ENCODE measurements around the gene DNAAF5. TPM values are rescaled to one million over a fixed set of nuclear protein-coding genes. Genes with fewer than 3 reads are reported as not detected.

DNAAF5 gene
- total and polyA plus RNA-seq, 7 experiments from 2014 or later: 4.0 to 25.7 (median 13.4) TPM

DNA sequence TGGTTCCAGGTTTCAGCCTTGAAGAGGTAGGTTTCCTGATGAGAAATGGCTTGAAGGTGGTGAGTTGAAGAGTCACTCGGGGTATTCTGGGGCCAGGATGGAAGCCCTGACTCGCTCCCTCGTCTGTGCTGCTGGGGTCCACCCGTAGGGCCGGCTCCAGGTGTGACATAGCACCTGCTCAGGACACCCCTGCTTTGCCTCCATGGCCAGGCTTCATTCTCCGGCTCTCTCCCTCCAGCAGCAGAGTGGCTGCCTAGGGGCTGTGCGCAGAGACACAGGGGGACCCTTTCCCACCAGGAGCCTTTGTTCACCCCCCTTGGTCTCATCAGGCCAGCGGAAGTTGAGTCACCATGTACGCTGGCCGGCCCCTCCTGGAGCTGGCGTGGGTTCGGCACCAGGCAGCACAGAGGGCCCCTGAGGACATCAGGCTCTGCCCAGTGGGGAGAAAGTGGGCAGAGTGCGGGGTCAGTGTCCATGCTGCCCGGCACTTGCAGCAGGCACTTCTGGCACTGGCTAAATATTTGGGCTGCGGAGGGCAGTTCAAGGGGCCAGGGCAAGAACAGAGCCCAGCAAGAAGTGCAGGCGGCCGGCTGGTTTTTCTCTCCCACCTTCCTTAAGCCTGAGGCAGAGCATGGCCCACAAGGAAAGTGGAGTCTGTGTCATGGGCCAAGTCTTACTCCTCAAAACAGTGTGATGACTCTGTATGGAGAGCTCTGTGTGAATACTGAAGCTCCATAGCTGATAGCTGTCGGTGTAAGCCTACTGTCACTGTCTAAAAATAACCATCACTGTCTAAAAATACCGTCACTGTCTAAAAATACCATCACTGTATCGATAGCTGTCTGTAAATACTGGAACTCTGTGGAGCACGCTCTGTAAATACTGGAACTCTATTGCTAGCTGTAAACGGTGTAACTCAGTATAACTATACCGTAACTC is 4.3 kb downstream of the DNAAF5 start:
- H3K27ac Mint-ChIP-seq: peak overlapping the region in 3 of 9 donors; percentile 15 to 61 (median 36)
- Histone ChIP-seq H3K9me3 (ENCODE audit: control insufficient read depth in 2 of 3, low read length in 3 of 3) (peaks cover 0 to 17% (median 0%) of the 10 kb centered on the region in 3 experiments), H3K4me3 (ENCODE audit: low read length) (no peak overlapping the region), H3K4me1 (ENCODE audit: control insufficient read depth in 2 of 2, insufficient read depth in 2 of 2, low read length in 2 of 2) (peaks cover 12% of the 10 kb centered on the region in 2 donors), H3K27me3 (ENCODE audit: control insufficient read depth in 2 of 2, insufficient read depth in 2 of 2, low read length in 2 of 2) (no peaks in the 10 kb centered on the region), H3K27ac (ENCODE audit: low read depth, low read length) (no peak overlapping the region), H3K36me3 (ENCODE audit: control insufficient read depth in 2 of 3, insufficient read depth in 3 of 3, low read length in 3 of 3) (peaks cover 0 to 19% (median 0%) of the 10 kb centered on the region in 3 experiments)
- H3K27me3 Mint-ChIP-seq: no peaks in the 10 kb centered on the region
- H3K36me3 Mint-ChIP-seq: peaks cover 0 to 13% (median 8%) of the 10 kb centered on the region in 5 donors
- DNase-seq (peak in 1 of 9 donors; percentile 5), ATAC-seq (no peak)
- POLR2A ChIA-PET: no interaction called here
- peak overlapping the region in 3 of 10 donors; percentile 25 to 69 (median 55) for H3K4me3 Mint-ChIP-seq
- peaks cover 16 to 32% (median 23%) of the 10 kb centered on the region in 7 donors for H3K4me1 Mint-ChIP-seq
- CTCF ChIA-PET: interaction anchor here (0.5 to 0.6 kb wide), 2 partner anchors 233 to 401 kb away, joined by 3 read pairs; no protein-coding TSS in a partner anchor
- intact Hi-C loops (cut with micrococcal nuclease): loop anchor here in 1 of 2 donors (10.0 kb wide), 1 partner anchor 206 kb away; no protein-coding TSS in a partner anchor
- peaks cover 0 to 6% (median 0%) of the 10 kb centered on the region in 11 donors for H3K9me3 Mint-ChIP-seq

DNA sequence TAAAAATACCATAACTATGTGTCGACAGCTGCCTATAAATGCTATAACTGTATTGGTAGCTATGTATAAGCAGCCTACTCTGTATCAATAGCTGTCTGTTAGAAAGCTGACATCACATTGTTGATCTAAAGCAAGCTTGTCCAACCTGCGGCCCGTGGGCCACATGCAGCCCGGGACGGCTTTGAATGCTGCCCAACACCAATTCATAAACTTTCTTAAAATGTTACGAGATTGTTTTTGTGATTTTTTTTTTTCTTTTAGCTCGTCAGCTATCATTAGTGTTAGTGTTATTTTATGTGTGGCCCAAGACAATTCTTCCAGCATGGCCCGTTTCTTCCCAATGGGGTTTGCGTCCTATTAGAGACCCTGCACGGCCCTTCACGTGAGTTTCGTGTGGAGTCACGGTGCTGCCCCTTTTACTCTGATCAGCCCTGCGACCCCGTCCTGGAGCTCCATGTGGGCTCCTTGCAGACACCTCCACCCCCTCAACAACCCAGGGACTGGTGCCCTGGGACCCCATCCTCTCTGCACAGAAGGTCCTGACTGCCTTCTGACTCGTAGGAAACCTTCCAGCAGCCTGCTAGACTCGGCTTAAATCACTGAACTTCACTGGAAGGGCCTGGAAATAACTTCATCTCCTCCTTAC is 5.1 kb downstream of the DNAAF5 start:
- POLR2A ChIA-PET: no interaction called here
- no peaks in the 10 kb centered on the region for H3K27me3 Mint-ChIP-seq
- H3K4me1 Mint-ChIP-seq: peaks cover 13 to 28% (median 20%) of the 10 kb centered on the region in 7 donors
- H3K27ac Mint-ChIP-seq: peak overlapping the region in 2 of 9 donors; percentile 15 to 36
- Histone ChIP-seq H3K27ac (ENCODE audit: low read depth, low read length) (no peak overlapping the region), H3K9me3 (ENCODE audit: control insufficient read depth in 2 of 3, low read length in 3 of 3) (peaks cover 0 to 17% (median 0%) of the 10 kb centered on the region in 3 experiments), H3K4me3 (ENCODE audit: low read length) (no peak overlapping the region), H3K36me3 (ENCODE audit: control insufficient read depth in 2 of 3, insufficient read depth in 3 of 3, low read length in 3 of 3) (peaks cover 0 to 19% (median 0%) of the 10 kb centered on the region in 3 experiments), H3K27me3 (ENCODE audit: control insufficient read depth in 2 of 2, insufficient read depth in 2 of 2, low read length in 2 of 2) (no peaks in the 10 kb centered on the region), H3K4me1 (ENCODE audit: control insufficient read depth in 2 of 2, insufficient read depth in 2 of 2, low read length in 2 of 2) (peaks cover 6 to 7% of the 10 kb centered on the region in 2 donors)
- no peak for ATAC-seq
- H3K9me3 Mint-ChIP-seq: peaks cover 0 to 6% (median 0%) of the 10 kb centered on the region in 11 donors
- DNase-seq: peak in 1 of 9 donors; percentile 7
- H3K4me3 Mint-ChIP-seq: peak overlapping the region in 3 of 10 donors; percentile 25 to 69 (median 55)
- intact Hi-C loops (cut with micrococcal nuclease): loop anchor here in 1 of 2 donors (1.0 to 10.0 kb wide), 2 partner anchors 207 to 399 kb away; no protein-coding TSS in a partner anchor
- CTCF ChIA-PET: interaction anchor here (0.5 to 1.3 kb wide), 3 partner anchors 143 to 409 kb away, joined by 3 to 5 read pairs (median 4); no protein-coding TSS in a partner anchor
- H3K36me3 Mint-ChIP-seq: peaks cover 0 to 11% (median 8%) of the 10 kb centered on the region in 5 donors

DNA sequence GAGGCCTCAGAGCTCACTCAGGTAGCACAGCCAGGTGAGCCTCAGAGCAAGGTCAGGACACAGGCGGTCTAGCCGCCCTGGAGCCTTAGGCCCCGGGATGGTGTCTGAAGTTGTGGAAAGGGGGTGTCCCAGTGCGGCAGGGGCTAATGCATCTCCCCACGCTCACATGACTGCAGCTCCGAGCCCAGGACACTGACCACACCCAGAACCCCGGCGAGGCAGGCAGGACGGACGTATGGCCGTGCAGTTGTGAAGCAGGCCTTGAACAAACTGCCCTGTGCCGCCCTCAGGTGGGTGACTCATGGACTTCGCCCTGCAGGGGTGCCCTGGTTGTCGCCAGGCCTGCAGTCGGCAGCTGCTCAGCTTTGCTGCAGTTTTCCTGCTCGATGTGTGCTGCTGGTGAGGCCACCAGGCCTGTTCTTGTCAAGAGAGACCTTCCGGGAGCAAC is 5.6 kb downstream of the DNAAF5 start:
- peaks cover 0 to 6% (median 0%) of the 10 kb centered on the region in 11 donors for H3K9me3 Mint-ChIP-seq
- peaks cover 0 to 19% (median 0%) of the 10 kb centered on the region in 3 experiments for H3K36me3 ChIP-seq (ENCODE audit: control insufficient read depth in 2 of 3, insufficient read depth in 3 of 3, low read length in 3 of 3)
- peaks cover 6 to 7% of the 10 kb centered on the region in 2 donors for H3K4me1 ChIP-seq (ENCODE audit: control insufficient read depth in 2 of 2, insufficient read depth in 2 of 2, low read length in 2 of 2)
- POLR2A ChIA-PET: no interaction called here
- CTCF ChIA-PET: interaction anchor here (0.5 to 1.3 kb wide), 3 partner anchors 143 to 410 kb away, joined by 3 to 5 read pairs (median 4); no protein-coding TSS in a partner anchor
- peaks cover 13 to 29% (median 20%) of the 10 kb centered on the region in 7 donors for H3K4me1 Mint-ChIP-seq
- H3K27me3 Mint-ChIP-seq: no peaks in the 10 kb centered on the region
- no peak overlapping the region for H3K27ac ChIP-seq (ENCODE audit: low read depth, low read length)
- H3K36me3 Mint-ChIP-seq: peaks cover 0 to 11% (median 8%) of the 10 kb centered on the region in 5 donors
- H3K27ac Mint-ChIP-seq: no peak overlapping the region
- no peaks in the 10 kb centered on the region for H3K27me3 ChIP-seq (ENCODE audit: control insufficient read depth in 2 of 2, insufficient read depth in 2 of 2, low read length in 2 of 2)
- no peak for ATAC-seq
- no peak overlapping the region for H3K4me3 ChIP-seq (ENCODE audit: low read length)
- no peak overlapping the region for H3K4me3 Mint-ChIP-seq
- peak in 2 of 9 donors; percentile 14 to 32 for DNase-seq
- H3K9me3 ChIP-seq (ENCODE audit: control insufficient read depth in 2 of 3, low read length in 3 of 3): peaks cover 0 to 17% (median 0%) of the 10 kb centered on the region in 3 experiments
- intact Hi-C loops (cut with micrococcal nuclease): loop anchor here in 1 of 2 donors (1.0 to 10.0 kb wide), 2 partner anchors 207 to 400 kb away; no protein-coding TSS in a partner anchor

DNA sequence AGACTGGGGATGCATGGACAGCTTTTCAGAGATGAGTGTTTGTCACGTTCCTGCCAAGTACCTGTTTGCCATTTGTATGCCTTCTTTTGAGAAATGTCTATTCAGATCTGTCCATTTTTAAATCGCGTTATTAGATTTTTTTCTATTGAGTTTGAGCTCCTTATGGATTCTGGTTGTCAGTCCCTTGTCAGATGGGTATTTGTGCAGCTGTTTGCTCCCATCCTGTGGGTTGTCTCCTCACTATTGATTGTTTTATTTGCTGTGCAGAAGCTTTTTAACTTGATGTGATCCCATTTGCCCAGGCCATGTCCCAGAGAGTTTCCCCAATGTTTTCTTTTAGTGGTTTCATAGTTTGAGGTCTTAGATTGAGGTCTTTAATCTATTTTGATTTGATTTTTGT is 6.1 kb downstream of the DNAAF5 start:
- peaks cover 6 to 7% of the 10 kb centered on the region in 2 donors for H3K4me1 ChIP-seq (ENCODE audit: control insufficient read depth in 2 of 2, insufficient read depth in 2 of 2, low read length in 2 of 2)
- H3K4me3 ChIP-seq (ENCODE audit: low read length): no peak overlapping the region
- peaks cover 0 to 17% (median 0%) of the 10 kb centered on the region in 3 experiments for H3K9me3 ChIP-seq (ENCODE audit: control insufficient read depth in 2 of 3, low read length in 3 of 3)
- H3K27me3 Mint-ChIP-seq: no peaks in the 10 kb centered on the region
- ChIA-PET CTCF (interaction anchor here (0.5 to 1.3 kb wide), 3 partner anchors 142 to 410 kb away, joined by 3 to 5 read pairs (median 4); no protein-coding TSS in a partner anchor), POLR2A (no interaction called here)
- no peak for ATAC-seq
- H3K4me1 Mint-ChIP-seq: peaks cover 11 to 33% (median 24%) of the 10 kb centered on the region in 7 donors
- H3K36me3 Mint-ChIP-seq: peaks cover 2 to 15% (median 10%) of the 10 kb centered on the region in 5 donors
- H3K36me3 ChIP-seq (ENCODE audit: control insufficient read depth in 2 of 3, insufficient read depth in 3 of 3, low read length in 3 of 3): peaks cover 0 to 19% (median 0%) of the 10 kb centered on the region in 3 experiments
- H3K27me3 ChIP-seq (ENCODE audit: control insufficient read depth in 2 of 2, insufficient read depth in 2 of 2, low read length in 2 of 2): no peaks in the 10 kb centered on the region
- H3K4me3 Mint-ChIP-seq: no peak overlapping the region
- DNase-seq: no peak
- peak overlapping the region in 1 of 9 donors; percentile 63 for H3K27ac Mint-ChIP-seq
- no peak overlapping the region for H3K27ac ChIP-seq (ENCODE audit: low read depth, low read length)
- H3K9me3 Mint-ChIP-seq: peaks cover 0 to 6% (median 0%) of the 10 kb centered on the region in 11 donors
- intact Hi-C loops (cut with micrococcal nuclease): loop anchor here in 1 of 2 donors (1.0 to 10.0 kb wide), 2 partner anchors 208 to 400 kb away; no protein-coding TSS in a partner anchor

- Histone ChIP-seq H3K36me3 (ENCODE audit: control insufficient read depth in 2 of 3, insufficient read depth in 3 of 3, low read length in 3 of 3) (peaks cover 0 to 19% (median 0%) of the 10 kb centered on the region in 3 experiments), H3K4me1 (ENCODE audit: control insufficient read depth in 2 of 2, insufficient read depth in 2 of 2, low read length in 2 of 2) (no peaks in the 10 kb centered on the region), H3K27me3 (ENCODE audit: control insufficient read depth in 2 of 2, insufficient read depth in 2 of 2, low read length in 2 of 2) (no peaks in the 10 kb centered on the region), H3K4me3 (ENCODE audit: low read length) (no peak overlapping the region), H3K27ac (ENCODE audit: low read depth, low read length) (no peak overlapping the region), H3K9me3 (ENCODE audit: control insufficient read depth in 2 of 3, low read length in 3 of 3) (peaks cover 0 to 17% (median 0%) of the 10 kb centered on the region in 3 experiments)
- ChIA-PET CTCF (no interaction called here), POLR2A (no interaction called here)
- peaks cover 8 to 24% (median 16%) of the 10 kb centered on the region in 5 donors for H3K36me3 Mint-ChIP-seq
- H3K27ac Mint-ChIP-seq: no peak overlapping the region
- peaks cover 0 to 6% (median 0%) of the 10 kb centered on the region in 11 donors for H3K9me3 Mint-ChIP-seq
- no peaks in the 10 kb centered on the region for H3K27me3 Mint-ChIP-seq
- H3K4me1 Mint-ChIP-seq: peaks cover 8 to 32% (median 23%) of the 10 kb centered on the region in 7 donors
- intact Hi-C loops (cut with micrococcal nuclease): loop anchor here in 1 of 2 donors (10.0 kb wide), 1 partner anchor 209 kb away; no protein-coding TSS in a partner anchor
- H3K4me3 Mint-ChIP-seq: no peak overlapping the region
- peak in 1 of 9 donors; percentile 0 for DNase-seq
- no peak for ATAC-seq
These were observed 7.7 kb downstream of the DNAAF5 start for GRCh38 chr7:734214-734613.
